ENCODE results near the gene EEA1. TPM values are rescaled to one million over a fixed set of nuclear protein-coding genes. Genes with fewer than 3 reads are reported as not detected.
"Not testable (repeated sequence)": the region's sequence is repeated elsewhere in the genome, so short reads cannot be mapped to it uniquely, and the experiment has no call there.

The EEA1 gene
- total RNA-seq, 4 donors from 2014 or later, result 11.6 to 25.4 (median 21.7) TPM

DNA sequence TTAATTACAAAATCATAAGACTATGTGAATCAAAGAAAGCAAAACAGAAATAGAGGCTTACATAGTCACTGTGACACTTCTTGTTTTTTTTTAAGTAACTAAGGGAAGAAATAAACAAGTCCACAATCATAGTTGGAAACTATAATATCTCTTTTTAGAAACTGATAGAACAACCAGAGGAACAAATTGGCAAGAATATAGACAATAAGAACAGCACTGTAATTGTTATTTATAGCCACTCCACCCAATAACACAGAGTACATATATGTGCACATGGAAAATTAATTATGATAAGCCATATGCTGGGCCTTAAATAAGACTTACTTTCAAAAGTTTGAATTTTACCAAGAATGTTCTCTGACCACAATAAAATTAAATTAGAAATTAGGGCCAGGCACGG is 125.2 kb downstream of the EEA1 start:
- TF ChIP-seq POLR2A (IDR thresholded peaks at IDR 0.05) (no peak), POLR2AphosphoS5 (IDR thresholded peaks at IDR 0.05) (no peak), EP300 (IDR thresholded peaks at IDR 0.05; ENCODE audit: low read depth) (no peak)
- TF ChIP-seq, protein P1, sequence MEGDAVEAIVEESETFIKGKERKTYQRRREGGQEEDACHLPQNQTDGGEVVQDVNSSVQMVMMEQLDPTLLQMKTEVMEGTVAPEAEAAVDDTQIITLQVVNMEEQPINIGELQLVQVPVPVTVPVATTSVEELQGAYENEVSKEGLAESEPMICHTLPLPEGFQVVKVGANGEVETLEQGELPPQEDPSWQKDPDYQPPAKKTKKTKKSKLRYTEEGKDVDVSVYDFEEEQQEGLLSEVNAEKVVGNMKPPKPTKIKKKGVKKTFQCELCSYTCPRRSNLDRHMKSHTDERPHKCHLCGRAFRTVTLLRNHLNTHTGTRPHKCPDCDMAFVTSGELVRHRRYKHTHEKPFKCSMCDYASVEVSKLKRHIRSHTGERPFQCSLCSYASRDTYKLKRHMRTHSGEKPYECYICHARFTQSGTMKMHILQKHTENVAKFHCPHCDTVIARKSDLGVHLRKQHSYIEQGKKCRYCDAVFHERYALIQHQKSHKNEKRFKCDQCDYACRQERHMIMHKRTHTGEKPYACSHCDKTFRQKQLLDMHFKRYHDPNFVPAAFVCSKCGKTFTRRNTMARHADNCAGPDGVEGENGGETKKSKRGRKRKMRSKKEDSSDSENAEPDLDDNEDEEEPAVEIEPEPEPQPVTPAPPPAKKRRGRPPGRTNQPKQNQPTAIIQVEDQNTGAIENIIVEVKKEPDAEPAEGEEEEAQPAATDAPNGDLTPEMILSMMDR (IDR thresholded peaks at IDR 0.05), result no peak
- in situ Hi-C loops (cut with MboI; ENCODE audit: low pct_ligation_motif_present in 1 of 4, low pct_unique_long_range_greater_than_20kb in 1 of 4, low sequenced_read_pairs in 3 of 4), result loop anchor here in 1 of 4 donors (25.0 kb wide), 1 partner anchor 608 kb away; no protein-coding TSS in a partner anchor
- Histone ChIP-seq H3K4me3 (no peak overlapping the region), H3K4me1 (no peaks in the 10 kb centered on the region), H3K27me3 (no peaks in the 10 kb centered on the region), H3K36me3 (peaks cover 0 to 44% (median 19%) of the 10 kb centered on the region in 4 donors), H3K27ac (no peak overlapping the region), H3K9me3 (no peaks in the 10 kb centered on the region)
- 87 to 91% methylated on average over 1 of the region's 1 CpG for WGBS, 2 donors (ENCODE audit: low coverage in 1 of 2)
- DNase-seq, result no peak
- intact Hi-C loops (cut with DNase I; ENCODE audit: low total_unique reads), result no loop called here

DNA sequence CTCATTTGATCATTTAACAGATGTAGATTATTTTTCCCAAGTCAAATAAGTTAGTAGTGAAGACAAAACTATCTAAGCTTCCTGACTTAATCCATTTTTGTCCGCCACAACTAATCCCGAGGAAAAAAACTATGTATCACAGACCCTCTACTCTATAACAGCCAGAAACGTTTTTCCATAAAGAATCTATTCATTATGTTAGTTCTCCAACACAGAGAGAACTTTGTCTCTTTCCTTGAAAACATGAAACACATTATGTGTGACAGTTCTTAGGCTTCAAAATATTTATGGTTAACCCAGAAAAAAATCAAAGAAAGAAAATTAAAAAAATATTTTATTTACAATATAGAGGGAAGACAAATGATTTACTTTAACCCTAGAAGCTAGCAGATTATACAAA is 126.2 kb downstream of the EEA1 start:
- Histone ChIP-seq H3K36me3 (peaks cover 0 to 43% (median 19%) of the 10 kb centered on the region in 4 donors), H3K9me3 (no peaks in the 10 kb centered on the region)
- WGBS, 2 donors (ENCODE audit: low coverage in 1 of 2), result 64 to 71% methylated on average over 3 of the region's 3 CpGs

DNA sequence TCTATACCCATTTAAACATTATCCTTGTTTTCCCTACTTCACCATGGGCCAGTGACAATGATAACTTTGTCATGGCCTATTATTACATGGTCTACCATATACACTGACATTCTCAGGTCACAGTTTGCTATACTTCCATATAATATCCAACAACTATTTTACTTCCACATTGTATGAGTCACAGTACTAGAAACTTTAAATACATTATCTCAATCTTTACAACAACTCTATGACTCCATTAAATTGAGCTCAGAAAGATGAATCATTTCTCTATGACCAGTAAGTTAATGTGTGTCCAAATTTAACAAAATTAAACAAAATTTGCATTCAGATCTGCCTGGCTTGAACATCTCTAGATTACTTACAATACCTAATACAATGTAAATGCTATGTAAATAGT is 132.4 kb downstream of the EEA1 start:
- in situ Hi-C loops (cut with MboI; ENCODE audit: low pct_ligation_motif_present in 1 of 4, low pct_unique_long_range_greater_than_20kb in 1 of 4, low sequenced_read_pairs in 3 of 4), result loop anchor here in 2 of 4 donors (25.0 kb wide), 1 partner anchor 616 kb away; no protein-coding TSS in a partner anchor

More for the DNA sequence above, 126.2 kb downstream of the EEA1 start:
- H3K27me3 ChIP-seq, result no peaks in the 10 kb centered on the region
- H3K27ac ChIP-seq, result no peak overlapping the region
- H3K4me3 ChIP-seq, result no peak overlapping the region
- no peak for DNase-seq
- intact Hi-C loops (cut with DNase I; ENCODE audit: low total_unique reads) (no loop called here), in situ Hi-C loops (cut with MboI; ENCODE audit: low pct_ligation_motif_present in 1 of 4, low pct_unique_long_range_greater_than_20kb in 1 of 4, low sequenced_read_pairs in 3 of 4) (loop anchor here in 1 of 4 donors (25.0 kb wide), 1 partner anchor 609 kb away; no protein-coding TSS in a partner anchor)
- no peaks in the 10 kb centered on the region for H3K4me1 ChIP-seq
- TF ChIP-seq EP300 (IDR thresholded peaks at IDR 0.05; ENCODE audit: low read depth) (no peak), POLR2A (IDR thresholded peaks at IDR 0.05) (no peak), POLR2AphosphoS5 (IDR thresholded peaks at IDR 0.05) (no peak)
- TF ChIP-seq, protein P1 (IDR thresholded peaks at IDR 0.05), result no peak

DNA sequence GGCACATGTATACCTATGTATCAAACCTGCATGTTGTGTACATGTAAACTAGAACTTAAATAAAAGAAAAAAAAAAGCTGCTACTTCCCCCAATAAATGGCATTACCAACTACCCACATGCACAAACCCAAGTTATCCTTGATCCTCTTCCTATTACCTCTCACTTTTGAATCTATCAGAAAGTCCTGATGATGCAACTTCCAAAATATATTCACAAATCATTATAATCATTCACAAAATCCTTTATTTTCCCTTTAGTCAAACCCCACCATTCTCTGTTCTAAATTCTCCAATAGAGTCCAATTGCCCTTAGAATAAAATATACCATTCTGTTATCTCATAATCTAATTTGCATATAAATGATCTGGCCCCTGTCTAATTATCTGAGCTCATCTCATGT is 134.3 kb downstream of the EEA1 start:
- in situ Hi-C loops (cut with MboI; ENCODE audit: low pct_ligation_motif_present in 1 of 4, low pct_unique_long_range_greater_than_20kb in 1 of 4, low sequenced_read_pairs in 3 of 4), result loop anchor here in 2 of 4 donors (25.0 kb wide), 1 partner anchor 617 kb away; no protein-coding TSS in a partner anchor
- H3K4me3 ChIP-seq, result no peak overlapping the region
- peaks cover 0 to 29% (median 7%) of the 10 kb centered on the region in 4 donors for H3K36me3 ChIP-seq
- TF ChIP-seq, protein P1 (IDR thresholded peaks at IDR 0.05), result no peak
- no peak for TF ChIP-seq POLR2A (IDR thresholded peaks at IDR 0.05)
- no peak for TF ChIP-seq POLR2AphosphoS5 (IDR thresholded peaks at IDR 0.05)
- no peak for TF ChIP-seq EP300 (IDR thresholded peaks at IDR 0.05; ENCODE audit: low read depth)
- H3K27me3 ChIP-seq, result no peaks in the 10 kb centered on the region
- no peak for DNase-seq
- peaks cover 0 to 2% of the 10 kb centered on the region in 2 donors for H3K9me3 ChIP-seq
- no peaks in the 10 kb centered on the region for H3K4me1 ChIP-seq
- intact Hi-C loops (cut with DNase I; ENCODE audit: low total_unique reads), result no loop called here
- no peak overlapping the region for H3K27ac ChIP-seq

More for the DNA sequence above, 132.4 kb downstream of the EEA1 start:
- intact Hi-C loops (cut with DNase I; ENCODE audit: low total_unique reads), result no loop called here
- no peak overlapping the region for H3K4me3 ChIP-seq
- no peak for DNase-seq
- TF ChIP-seq POLR2AphosphoS5 (IDR thresholded peaks at IDR 0.05) (no peak), EP300 (IDR thresholded peaks at IDR 0.05; ENCODE audit: low read depth) (no peak), POLR2A (IDR thresholded peaks at IDR 0.05) (no peak)
- TF ChIP-seq, protein P1 (IDR thresholded peaks at IDR 0.05), result no peak
- no peaks in the 10 kb centered on the region for H3K27me3 ChIP-seq
- H3K9me3 ChIP-seq, result no peaks in the 10 kb centered on the region
- H3K27ac ChIP-seq, result no peak overlapping the region
- no peaks in the 10 kb centered on the region for H3K4me1 ChIP-seq
- peaks cover 0 to 36% (median 11%) of the 10 kb centered on the region in 4 donors for H3K36me3 ChIP-seq

DNA sequence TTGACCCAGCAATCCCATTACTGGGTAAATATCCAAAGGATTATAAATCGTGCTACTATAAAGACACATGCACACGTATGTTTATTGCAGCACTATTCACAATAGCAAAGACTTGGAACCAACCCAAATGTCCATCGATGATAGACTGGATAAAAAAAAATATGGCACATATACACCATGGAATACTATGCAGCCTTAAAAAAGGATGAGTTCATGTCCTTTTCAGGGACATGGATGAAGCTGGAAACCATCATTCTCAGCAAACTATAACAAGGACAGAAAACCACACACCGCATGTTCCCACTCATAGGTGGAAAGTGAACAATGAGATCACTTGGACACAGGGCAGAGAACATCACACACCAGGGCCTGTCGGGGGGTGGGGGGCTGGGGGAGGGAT is 134.7 kb downstream of the EEA1 start:
- intact Hi-C loops (cut with DNase I; ENCODE audit: low total_unique reads); H3K4me1 ChIP-seq; H3K9me3 ChIP-seq; DNase-seq; H3K27ac ChIP-seq; H3K27me3 ChIP-seq; H3K4me3 ChIP-seq: not testable (repeated sequence)
- in situ Hi-C loops (cut with MboI; ENCODE audit: low pct_ligation_motif_present in 1 of 4, low pct_unique_long_range_greater_than_20kb in 1 of 4, low sequenced_read_pairs in 3 of 4), result loop anchor here in 2 of 4 donors (25.0 kb wide), 1 partner anchor 618 kb away; no protein-coding TSS in a partner anchor
- 85 to 90% methylated on average over 4 to 5 of the region's 5 CpGs for WGBS, 2 donors (ENCODE audit: low coverage in 1 of 2)
- peaks cover 0 to 29% (median 7%) of the 10 kb centered on the region in 4 donors for H3K36me3 ChIP-seq

Measured in transverse colon (tissue), 4 donors.